ENCODE results near the gene FMN2.
"Not testable (repeated sequence)": the region's sequence is repeated elsewhere in the genome, so short reads cannot be mapped to it uniquely, and the experiment has no call there.

The FMN2 gene

DNA sequence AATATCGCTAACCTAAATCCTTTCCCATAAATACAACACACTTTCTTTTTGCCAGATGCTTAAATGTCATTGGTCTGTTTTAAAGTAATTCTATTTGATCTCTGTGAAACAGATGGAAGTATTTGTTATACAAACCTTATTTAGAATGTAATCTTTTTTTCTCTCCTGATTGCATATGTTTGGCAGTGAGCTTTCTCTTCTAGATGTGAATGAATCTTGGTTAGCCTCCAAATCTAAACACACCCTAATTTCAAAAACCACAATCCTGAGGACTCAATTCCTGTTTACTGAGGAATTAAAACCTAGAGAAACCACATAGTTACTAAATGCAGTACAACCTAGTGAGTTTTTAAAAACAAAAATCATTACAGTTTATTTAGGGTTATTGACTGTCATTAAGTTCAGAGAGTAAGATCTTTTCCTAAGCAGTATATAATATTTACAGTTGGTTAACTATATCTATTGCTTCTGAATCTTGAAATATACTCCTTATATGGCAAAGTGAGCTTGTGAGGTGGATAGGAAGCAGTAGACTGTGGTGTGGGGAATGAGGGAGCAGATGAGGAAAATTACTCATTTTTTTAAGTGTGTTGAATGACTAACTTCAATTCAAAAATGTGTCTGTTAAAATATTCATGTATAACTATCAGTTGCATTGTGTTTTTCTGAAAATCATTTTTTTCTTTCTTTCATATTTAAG is 218.7 kb downstream of the FMN2 start:
- in situ Hi-C loops (cut with MboI; ENCODE audit: low sequenced_read_pairs, unreplicated experiment) = no loop called here
- TF ChIP-seq, protein P1, sequence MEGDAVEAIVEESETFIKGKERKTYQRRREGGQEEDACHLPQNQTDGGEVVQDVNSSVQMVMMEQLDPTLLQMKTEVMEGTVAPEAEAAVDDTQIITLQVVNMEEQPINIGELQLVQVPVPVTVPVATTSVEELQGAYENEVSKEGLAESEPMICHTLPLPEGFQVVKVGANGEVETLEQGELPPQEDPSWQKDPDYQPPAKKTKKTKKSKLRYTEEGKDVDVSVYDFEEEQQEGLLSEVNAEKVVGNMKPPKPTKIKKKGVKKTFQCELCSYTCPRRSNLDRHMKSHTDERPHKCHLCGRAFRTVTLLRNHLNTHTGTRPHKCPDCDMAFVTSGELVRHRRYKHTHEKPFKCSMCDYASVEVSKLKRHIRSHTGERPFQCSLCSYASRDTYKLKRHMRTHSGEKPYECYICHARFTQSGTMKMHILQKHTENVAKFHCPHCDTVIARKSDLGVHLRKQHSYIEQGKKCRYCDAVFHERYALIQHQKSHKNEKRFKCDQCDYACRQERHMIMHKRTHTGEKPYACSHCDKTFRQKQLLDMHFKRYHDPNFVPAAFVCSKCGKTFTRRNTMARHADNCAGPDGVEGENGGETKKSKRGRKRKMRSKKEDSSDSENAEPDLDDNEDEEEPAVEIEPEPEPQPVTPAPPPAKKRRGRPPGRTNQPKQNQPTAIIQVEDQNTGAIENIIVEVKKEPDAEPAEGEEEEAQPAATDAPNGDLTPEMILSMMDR (IDR thresholded peaks at IDR 0.05; ENCODE audit: borderline replicate concordance, control extremely low read depth, extremely low read depth, insufficient read depth, missing control alignments) = no peak
- DNase-seq (ENCODE audit: low spot score) = no peak

DNA sequence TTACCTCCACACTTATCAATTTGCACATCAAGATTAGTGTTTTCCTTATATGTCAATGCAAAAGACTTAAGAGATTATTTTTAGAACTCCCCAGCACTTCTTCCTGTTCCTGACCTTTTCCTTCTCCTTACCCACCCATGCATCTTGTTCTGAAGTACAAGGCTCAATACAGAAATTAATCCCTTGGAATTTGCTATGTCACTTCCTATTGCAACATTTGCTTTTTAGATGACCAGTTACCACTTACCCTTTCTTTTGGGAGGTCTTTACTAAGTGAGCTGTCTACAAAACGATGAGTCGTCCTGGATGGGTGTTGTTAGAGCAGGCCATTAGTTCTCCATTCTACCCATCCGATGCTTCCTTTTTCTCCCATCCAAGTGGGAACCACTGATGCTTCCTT is 221.2 kb downstream of the FMN2 start:
- DNase-seq (ENCODE audit: low spot score) = no peak
- TF ChIP-seq, protein P1 (IDR thresholded peaks at IDR 0.05; ENCODE audit: borderline replicate concordance, control extremely low read depth, extremely low read depth, insufficient read depth, missing control alignments) = no peak
- in situ Hi-C loops (cut with MboI; ENCODE audit: low sequenced_read_pairs, unreplicated experiment) = no loop called here

DNA sequence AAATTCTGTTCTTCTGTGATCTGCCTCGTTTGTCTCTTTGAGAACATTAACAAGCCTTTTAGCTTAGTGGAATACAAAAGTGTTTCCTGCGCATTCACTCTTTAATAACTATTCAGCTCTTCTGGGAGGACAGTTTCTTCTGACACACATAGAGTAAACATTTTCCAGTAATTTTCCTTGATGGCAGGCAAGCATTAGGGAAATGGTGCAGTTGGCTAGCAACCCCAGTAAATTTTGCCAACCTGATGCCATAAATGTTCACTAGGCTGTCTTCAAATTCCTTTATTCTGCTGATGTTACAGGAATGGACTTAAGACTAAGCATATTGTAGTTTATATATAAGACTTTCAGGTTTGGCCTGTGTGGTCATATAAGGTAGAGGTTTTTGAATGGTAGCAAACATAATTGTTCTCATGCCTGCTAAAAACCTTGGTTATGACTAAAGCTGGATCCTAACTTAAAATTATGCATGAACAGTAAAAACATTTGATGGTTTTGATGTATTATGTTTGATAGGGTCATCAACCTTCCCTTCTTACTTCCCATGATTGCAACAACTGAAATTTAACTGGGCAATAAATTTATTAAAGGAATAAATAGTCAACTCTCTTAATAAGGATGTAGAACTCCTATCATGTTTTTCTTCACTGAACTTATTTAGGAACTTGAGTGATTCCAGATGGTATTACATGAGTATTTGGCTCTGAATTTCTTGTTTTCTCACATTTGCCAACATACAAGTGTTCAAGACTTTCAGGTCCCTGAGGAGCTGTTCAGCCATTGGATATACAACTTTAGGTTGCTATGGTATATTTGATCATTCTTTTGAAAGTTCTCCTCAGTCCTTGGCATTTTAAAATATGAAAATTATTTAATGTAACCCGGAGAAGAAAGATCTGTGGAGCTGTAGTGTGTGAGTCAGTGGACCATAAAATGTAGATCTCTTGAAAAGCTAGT is 223.4 kb downstream of the FMN2 start:
- DNase-seq (ENCODE audit: low spot score) = no peak
- TF ChIP-seq, protein P1 (IDR thresholded peaks at IDR 0.05; ENCODE audit: borderline replicate concordance, control extremely low read depth, extremely low read depth, insufficient read depth, missing control alignments) = no peak
- in situ Hi-C loops (cut with MboI; ENCODE audit: low sequenced_read_pairs, unreplicated experiment) = no loop called here

DNA sequence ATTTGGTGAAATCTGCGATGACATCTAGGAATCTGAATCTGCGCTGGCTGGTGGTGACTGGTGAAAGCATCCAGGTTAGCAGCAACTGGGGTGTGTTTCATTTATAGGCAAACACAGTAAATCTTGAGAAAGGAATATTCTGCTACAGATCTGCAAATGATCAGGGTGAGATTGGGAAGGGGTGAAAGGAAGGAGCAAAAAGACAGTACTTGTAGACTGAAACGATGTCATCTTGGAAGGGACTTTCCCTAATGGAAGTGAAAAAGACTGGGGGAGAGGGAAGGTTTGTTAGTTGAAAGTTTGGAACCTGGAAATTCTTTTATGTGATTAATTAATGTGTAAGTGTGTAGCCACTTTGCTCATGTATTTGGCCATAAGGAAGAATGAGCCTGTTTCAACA is 228.3 kb downstream of the FMN2 start:
- in situ Hi-C loops (cut with MboI; ENCODE audit: low sequenced_read_pairs, unreplicated experiment) = no loop called here
- TF ChIP-seq, protein P1 (IDR thresholded peaks at IDR 0.05; ENCODE audit: borderline replicate concordance, control extremely low read depth, extremely low read depth, insufficient read depth, missing control alignments) = no peak

DNA sequence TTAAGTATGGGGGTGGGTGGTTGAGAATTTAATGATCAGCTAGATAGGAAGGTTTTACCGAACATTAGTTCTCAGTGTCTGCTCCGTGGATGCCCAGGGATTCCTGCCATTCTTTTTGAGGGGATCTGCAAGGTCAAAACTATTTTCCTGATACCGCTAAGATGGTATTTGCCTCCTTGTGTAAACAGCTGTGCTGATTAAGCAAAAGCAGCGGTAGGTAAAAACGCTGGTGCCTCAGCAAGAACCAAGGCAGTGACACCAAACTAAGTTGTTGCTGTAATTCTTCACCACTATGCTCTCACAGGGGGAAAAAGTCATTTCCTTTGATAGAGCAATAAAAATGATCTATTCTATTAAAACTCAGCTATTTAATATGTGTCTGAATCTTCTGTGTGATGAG is 229.0 kb downstream of the FMN2 start:
- TF ChIP-seq, protein P1 (IDR thresholded peaks at IDR 0.05; ENCODE audit: borderline replicate concordance, control extremely low read depth, extremely low read depth, insufficient read depth, missing control alignments) = no peak
- DNase-seq (ENCODE audit: low spot score) = no peak
- in situ Hi-C loops (cut with MboI; ENCODE audit: low sequenced_read_pairs, unreplicated experiment) = no loop called here

More for the DNA sequence above, 228.3 kb downstream of the FMN2 start:
- DNase-seq (ENCODE audit: low spot score) = no peak

DNA sequence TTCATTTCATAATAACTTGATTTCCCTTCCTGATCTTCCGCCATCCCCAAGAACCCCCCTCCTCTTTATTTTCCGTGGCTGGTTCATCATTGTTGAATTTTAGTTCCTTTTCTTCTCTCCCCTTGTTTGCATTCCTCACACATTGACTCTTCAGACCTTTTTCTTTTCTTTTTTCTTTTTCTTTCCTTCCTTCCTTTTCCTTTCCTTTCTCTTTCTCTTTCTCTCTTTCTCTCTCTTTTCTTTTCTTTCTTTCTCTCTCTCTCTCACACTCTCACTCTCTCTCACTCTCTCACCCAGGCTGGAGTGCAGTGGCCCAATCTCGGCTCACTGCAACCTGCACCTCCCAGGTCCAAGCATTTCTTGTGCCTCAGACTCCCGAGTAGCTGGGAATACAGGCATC is 231.3 kb downstream of the FMN2 start:
- in situ Hi-C loops (cut with MboI; ENCODE audit: low sequenced_read_pairs, unreplicated experiment) = no loop called here
- no peak for DNase-seq (ENCODE audit: low spot score)
- TF ChIP-seq, protein P1 (IDR thresholded peaks at IDR 0.05; ENCODE audit: borderline replicate concordance, control extremely low read depth, extremely low read depth, insufficient read depth, missing control alignments) = no peak

DNA sequence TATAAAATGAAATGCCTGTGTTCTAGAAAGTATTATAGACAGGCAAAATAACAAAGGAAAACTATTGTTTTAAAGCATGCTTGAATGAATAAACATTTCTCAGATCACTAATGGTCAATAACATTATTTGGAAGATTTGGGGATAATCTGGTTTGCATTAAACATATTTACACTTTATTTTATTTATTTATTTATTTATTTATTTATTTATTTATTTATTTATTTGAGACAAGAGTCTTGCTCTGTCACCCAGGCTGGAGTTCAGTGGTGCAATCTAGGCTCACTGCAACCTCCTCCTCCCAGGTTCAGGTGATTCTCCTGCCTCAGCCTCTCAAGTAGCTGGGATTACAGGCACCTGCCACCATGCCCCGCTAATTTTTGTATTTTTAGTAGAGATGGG is 236.7 kb downstream of the FMN2 start:
- DNase-seq (ENCODE audit: low spot score); in situ Hi-C loops (cut with MboI; ENCODE audit: low sequenced_read_pairs, unreplicated experiment): not testable (repeated sequence)
